HG03432 (cell line): ENCODE measurements around the gene GALK2.

ENCODE experiments used
- ATAC-seq: cut with Tn5 transposase; IDR thresholded peaks from one replicate; pipeline ENCODE4 v1.9.1; 2021; ENCODE audit warnings: mild to moderate bottlenecking, moderate library complexity; ENCODE audit not compliant: unreplicated experiment

GALK2 gene

GRCh38 chr15:49278751-49279150 lies 108.7 kb downstream of the GALK2 start:
- ATAC-seq: no peak

DNA sequence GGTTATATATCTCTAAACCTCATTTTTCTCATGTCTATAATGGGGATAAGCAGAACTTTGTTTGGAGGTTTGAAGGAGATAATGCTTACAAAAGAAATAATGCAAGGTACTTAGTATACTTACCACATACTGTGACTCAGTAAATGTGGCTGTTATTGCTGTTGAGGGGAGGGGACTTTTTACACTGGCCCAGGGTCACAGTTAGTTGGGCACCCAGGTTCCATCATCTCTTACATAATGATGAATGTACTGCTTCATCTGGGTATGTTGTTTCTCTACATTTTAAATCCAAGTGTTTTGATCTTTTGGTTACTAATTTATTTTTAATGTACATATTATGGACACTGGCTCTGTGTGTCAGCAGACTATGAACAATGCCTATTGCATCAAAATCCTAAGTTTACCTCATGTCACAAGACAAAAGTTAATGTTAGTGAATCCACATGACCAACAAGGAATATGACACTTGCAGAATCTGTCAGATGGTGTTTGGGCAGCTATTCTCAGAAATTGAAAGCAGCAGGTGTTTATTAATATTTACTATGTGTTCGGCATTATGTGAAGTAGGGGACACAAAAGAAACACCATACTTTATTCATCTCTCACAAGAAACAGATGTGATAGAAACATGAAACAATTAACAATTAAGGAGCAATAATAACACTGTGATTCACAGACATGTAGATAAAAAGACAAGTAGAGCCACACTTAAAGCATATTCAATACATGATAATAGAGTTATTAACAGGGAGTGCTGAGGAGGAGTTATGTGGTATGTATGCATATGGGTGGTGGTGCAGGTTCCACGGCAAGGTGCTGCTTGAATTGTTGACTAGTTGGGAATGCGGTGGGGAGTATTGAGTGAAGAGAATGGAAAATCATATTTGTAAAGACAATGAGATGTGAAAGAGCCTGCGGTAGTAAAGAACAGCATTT lies 109.7 kb downstream of the GALK2 start:
- no peak for ATAC-seq

DNA sequence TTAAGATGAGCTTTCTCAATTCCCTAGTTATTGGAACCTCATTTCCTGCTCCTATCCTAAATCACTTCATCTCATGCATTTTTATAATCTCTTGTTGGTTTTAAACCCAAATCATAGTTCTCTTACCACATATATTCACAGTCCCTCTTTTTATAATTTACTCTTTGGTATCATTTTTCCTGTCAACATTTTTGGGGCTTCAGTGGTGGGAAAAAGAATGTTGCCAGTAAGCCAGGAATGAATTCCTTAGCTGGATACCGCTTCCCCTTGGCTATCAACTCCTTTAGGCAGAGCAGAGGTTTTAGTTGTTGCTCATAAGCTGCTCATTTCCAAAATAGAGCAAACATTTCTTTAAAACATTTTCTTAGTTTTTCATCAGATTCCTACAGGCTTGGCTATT lies 112.3 kb downstream of the GALK2 start:
- ATAC-seq: no peak

DNA sequence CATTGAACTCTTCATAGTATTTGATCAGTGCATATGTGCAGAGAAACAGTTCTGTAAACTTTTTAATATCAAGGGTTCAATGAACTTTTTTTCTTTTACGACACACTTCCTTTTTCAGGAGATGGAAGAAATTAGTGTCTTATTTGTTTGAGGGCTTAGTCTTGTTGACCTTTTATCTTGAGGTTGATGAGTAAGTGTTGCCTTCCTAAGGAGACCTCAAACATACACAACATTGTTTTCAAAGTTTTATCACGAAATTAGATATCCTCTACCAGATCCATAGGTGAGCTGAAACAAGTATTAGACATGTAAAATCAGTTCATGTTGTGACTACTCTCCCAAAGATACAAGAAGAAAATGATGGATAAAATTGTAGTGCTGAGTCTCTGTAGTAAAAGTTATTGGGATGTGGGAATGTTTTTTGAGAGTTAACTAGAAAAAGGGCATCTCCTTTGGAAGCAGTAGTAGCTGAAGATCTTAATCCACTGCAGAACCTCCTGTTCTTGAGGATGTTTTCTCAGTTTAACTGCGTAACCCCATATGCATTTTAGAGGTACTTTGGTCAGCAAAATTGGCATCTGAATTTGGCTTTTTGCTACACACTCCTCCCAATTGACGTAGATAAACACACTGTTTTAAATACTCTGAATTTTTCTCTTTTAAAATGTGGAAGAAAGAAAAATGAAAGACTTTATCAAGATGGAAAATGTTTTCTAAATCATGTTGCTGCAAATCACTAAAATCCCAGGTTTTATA lies 116.8 kb downstream of the GALK2 start:
- no peak for ATAC-seq

GRCh38 chr15:49287481-49287880 lies 117.4 kb downstream of the GALK2 start:
- no peak for ATAC-seq

DNA sequence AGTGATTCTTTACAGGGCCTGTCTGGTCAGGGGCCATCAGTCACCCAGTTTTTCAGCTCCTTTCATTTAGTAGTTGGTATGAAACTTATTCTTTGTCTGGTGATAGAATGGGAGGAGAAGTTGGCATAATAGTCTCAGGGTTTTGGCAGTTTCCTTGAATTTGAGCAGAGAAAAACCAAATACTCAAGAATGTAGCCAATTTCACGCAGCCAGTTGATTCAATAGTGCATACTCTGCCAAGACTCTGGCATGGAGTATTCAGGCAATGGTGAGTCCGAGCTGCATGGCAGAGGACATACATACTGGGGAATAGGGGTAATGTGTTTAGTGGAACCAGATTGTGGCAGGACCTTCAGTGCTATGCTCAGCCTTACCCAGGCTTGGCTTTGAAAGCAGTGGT lies 118.3 kb downstream of the GALK2 start:
- no peak for ATAC-seq

GRCh38 chr15:49290191-49290590 lies 120.1 kb downstream of the GALK2 start:
- ATAC-seq: no peak

- no peak for ATAC-seq
These were observed 123.9 kb downstream of the GALK2 start for GRCh38 chr15:49293941-49294340.

- ATAC-seq: no peak
These were observed 126.2 kb downstream of the GALK2 start for GRCh38 chr15:49296258-49296657.

DNA sequence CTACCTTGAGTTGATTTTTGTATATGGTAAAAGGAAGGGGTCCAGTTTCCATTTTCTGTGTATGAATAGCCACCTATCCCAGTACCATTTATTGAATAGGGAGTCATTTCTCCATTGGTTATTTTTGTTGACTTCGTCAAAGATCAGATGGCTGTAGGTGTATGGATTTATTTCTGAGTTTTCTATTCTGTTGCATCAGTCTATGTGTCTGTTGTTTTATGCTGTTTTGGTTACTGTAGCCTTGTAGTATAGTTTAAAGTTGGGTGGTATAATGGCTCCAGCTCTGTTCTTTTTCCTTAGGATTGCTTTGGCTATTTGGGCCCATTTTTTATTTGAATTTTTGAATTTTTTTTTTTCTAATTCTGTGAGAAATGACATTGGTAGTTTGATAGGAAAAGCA lies 127.5 kb downstream of the GALK2 start:
- ATAC-seq: no peak

DNA sequence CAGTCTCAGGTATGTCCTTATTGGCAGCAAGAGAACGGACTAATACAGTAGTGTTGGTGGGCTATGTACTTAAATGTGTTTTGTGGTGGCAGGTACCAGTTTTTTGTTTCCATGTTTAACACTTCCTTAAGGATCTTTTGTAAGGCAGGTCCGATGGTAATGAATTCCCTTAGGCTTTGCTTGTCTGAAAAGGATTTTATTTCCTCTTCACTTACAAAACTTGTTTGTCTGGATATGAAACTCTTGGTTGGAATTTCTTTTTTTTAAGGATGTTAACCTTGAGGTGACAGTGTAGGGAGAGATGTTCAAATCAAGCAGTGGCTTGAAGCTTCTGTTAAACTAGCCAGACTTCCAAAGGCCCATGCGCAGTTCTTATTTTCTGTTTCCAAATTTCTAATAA lies 130.8 kb downstream of the GALK2 start:
- ATAC-seq: no peak

DNA sequence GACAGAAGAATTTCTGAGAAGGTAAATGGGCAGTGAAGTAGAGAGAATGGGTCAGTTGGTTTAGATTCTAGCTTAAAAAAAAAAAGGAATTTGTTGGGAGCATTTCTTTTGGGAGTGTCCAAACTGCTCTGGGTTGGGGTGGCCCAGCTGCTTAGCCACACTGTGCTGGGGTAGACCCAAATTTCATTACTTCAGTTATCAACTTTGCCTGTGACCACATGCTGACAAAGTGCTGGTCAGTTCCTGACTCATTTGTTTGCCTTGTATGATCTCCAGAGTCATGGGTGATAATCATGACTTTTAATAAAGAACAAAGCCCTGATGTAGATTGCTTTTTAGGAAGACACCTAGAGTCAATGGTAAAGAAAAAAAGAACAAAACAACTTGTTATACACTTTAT lies 131.5 kb downstream of the GALK2 start:
- no peak for ATAC-seq

DNA sequence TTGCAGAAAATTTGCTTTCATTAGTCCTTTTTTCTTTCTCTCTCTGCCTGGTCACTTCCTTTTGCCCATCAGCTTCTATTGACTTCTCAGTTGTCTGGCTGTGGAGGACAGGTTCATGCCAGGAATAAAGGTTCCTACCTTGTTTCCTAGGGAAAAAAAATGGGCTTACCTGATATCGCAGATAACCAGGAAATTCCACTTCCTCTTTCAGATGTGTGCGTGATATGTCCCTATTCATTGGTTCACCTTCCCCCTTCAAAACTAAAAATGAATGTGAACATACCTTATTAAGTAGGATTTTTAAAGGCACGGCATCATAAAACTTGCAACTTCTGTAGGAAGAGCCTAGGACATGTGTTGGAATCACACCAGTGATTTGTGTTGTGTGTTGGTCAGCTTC lies 133.0 kb downstream of the GALK2 start:
- no peak for ATAC-seq

GRCh38 chr15:49306551-49306950 lies 136.5 kb downstream of the GALK2 start:
- no peak for ATAC-seq

GRCh38 chr15:49308686-49309085 lies 138.6 kb downstream of the GALK2 start:
- no peak for ATAC-seq

GRCh38 chr15:49309889-49310288 lies 139.8 kb downstream of the GALK2 start:
- ATAC-seq: no peak

DNA sequence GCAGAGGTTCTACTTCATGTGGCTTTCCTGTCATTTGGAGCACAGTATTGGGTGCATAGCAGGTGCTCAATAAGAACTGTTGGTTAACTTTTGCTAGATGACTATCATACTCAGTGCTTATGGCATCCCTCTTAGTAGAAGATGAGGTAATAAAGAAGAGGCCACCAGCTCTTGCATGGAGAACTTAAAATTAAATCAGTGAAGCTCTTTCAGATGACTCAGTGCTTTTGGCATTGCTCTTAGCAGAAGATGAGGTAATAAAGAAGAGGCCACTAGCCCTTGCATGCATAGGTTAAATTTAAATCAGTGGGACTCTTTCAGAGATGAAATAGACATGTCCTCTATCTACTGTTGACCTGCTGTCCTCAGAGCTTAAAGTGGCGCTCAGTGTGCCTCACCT lies 143.6 kb downstream of the GALK2 start:
- ATAC-seq: no peak

- ATAC-seq: no peak
These were observed 144.7 kb downstream of the GALK2 start for GRCh38 chr15:49314716-49315115.

- no peak for ATAC-seq
These were observed 145.4 kb downstream of the GALK2 start for GRCh38 chr15:49315391-49315823.

GRCh38 chr15:49320351-49320750 lies 150.3 kb downstream of the GALK2 start:
- ATAC-seq: no peak

- ATAC-seq: no peak
These were observed 153.2 kb downstream of the GALK2 start for GRCh38 chr15:49323207-49323606.

GRCh38 chr15:49327927-49328326 lies 157.9 kb downstream of the GALK2 start:
- ATAC-seq: no peak
